HCT116 (cell line): Measurements from ENCODE around the gene GPNMB. TPM values are rescaled to one million over a fixed set of nuclear protein-coding genes. Genes with fewer than 3 reads are reported as not detected.

Experiments
- ATAC-seq: fragments of 200-7000 bp; cut with Tn5 transposase; 2 replicates; pipeline ENCODE4 v1.9.1; 2020; ENCODE audit warnings: mild to moderate bottlenecking, moderate library complexity
- BruUV-seq: library from RNA; stranded (reverse); fragments of 400-500 nt; replicated peaks from 2 replicates; lab custom pipeline; 2021; lab: Mats Ljungman, UMichigan
- CTCF ChIA-PET: fragments of 300-600 bp; sonication (Branson Sonifier 250); formaldehyde crosslinking; loops from one replicate; lab custom pipeline; 2021; ENCODE audit warnings: antibody characterized with exemption; lab: Charles Lee
- POLR2A ChIA-PET: fragments of 300-600, 350-600 bp; sonication (Branson Sonifier 250); formaldehyde crosslinking; loops from one replicate; lab custom pipeline; 2021; ENCODE audit warnings: antibody characterized with exemption; lab: Charles Lee
- RAD21 ChIA-PET, 2 experiments: fragments of 300-600 bp; sonication (Branson Sonifier 250); formaldehyde crosslinking; loops; one replicate each; lab custom pipeline; 2023; ENCODE audit warnings: low total read pairs in 2 of 2; ENCODE audit not compliant: uncharacterized antibody in 2 of 2, unreplicated experiment in 2 of 2, low non-redundant PET in 1 of 2; lab: Charles Lee
- DNase-seq: peaks from one replicate; pipeline ENCODE4 v3.0.0-alpha.2; 2010; ENCODE audit warnings: low read depth, low spot score
- H2AFZ ChIP-seq: fragments of 200-600 bp; shearing (Covaris generic), sonication (generic); 2 replicates; pipeline ENCODE4 v1.6.1; 2017; ENCODE audit warnings: low read depth, mixed run types, mixed read lengths, antibody characterized with exemption, low read length; ENCODE audit not compliant: poor library complexity, severe bottlenecking
- H3K27ac ChIP-seq: 2 replicates; pipeline ENCODE4 v1.5.1; 2012; ENCODE audit warnings: low read depth, low read length
- H3K27me3 ChIP-seq: fragments of 200-600 bp; sonication (generic); 2 replicates; pipeline ENCODE4 v1.6.1; 2016; ENCODE audit warnings: mixed run types, low read length, mixed read lengths; ENCODE audit not compliant: insufficient read depth
- H3K36me3 ChIP-seq, 2 experiments: fragments of 200-500 bp in 1 of 2; fragments of 200-600 bp in 1 of 2; sonication (Bioruptor generic) in 1 of 2; sonication (generic) in 1 of 2; 2 replicates each; pipeline versions ENCODE4 v1.5.1 to v1.6.1; 2014 to 2016; ENCODE audit warnings: low read length in 2 of 2, inconsistent platforms in 1 of 2, mixed read lengths in 1 of 2, mixed run types in 1 of 2; ENCODE audit not compliant: insufficient read depth in 2 of 2, control insufficient read depth in 1 of 2
- H3K4me1 ChIP-seq, 2 experiments: fragments of 200-600 bp in 1 of 2; sonication (generic) in 1 of 2; 2 replicates each; pipeline versions ENCODE4 v1.5.1 to v1.6.1; 2012 to 2017; ENCODE audit warnings: low read length in 2 of 2, inconsistent platforms in 1 of 2, mild to moderate bottlenecking in 1 of 2, mixed read lengths in 1 of 2, mixed run types in 1 of 2, moderate library complexity in 1 of 2; ENCODE audit not compliant: insufficient read depth in 2 of 2, control insufficient read depth in 1 of 2
- H3K4me2 ChIP-seq: fragments of 200-600 bp; sonication (generic); 2 replicates; pipeline ENCODE4 v1.6.1; 2017; ENCODE audit warnings: mixed run types, low read length, mixed read lengths
- H3K4me3 ChIP-seq, 2 experiments: fragments of 200-600 bp in 1 of 2; sonication (generic) in 1 of 2; replicated peaks in 1 of 2; 2 replicates each; pipeline ENCODE4 v1.5.1; 2011 to 2016; ENCODE audit warnings: low read length in 2 of 2, control low read depth in 1 of 2, low read depth in 1 of 2, mild to moderate bottlenecking in 1 of 2, mixed read lengths in 1 of 2, mixed run types in 1 of 2
- H3K79me2 ChIP-seq: fragments of 200-600 bp; sonication (generic); 2 replicates; pipeline ENCODE4 v1.6.1; 2017; ENCODE audit warnings: mild to moderate bottlenecking, mixed run types, low read length, moderate library complexity, mixed read lengths; ENCODE audit not compliant: insufficient read depth
- H3K9ac ChIP-seq: fragments of 200-600 bp; sonication (generic); 2 replicates; pipeline ENCODE4 v1.6.1; 2016; ENCODE audit warnings: low read length, mixed read lengths
- H3K9me2 ChIP-seq: fragments of 200-600 bp; sonication (generic), shearing (Covaris generic); 2 replicates; pipeline ENCODE4 v1.6.1; 2017; ENCODE audit warnings: mixed run types, mild to moderate bottlenecking, moderate library complexity; ENCODE audit not compliant: insufficient read depth
- H3K9me3 ChIP-seq, 2 experiments: fragments of 200-500 bp in 1 of 2; fragments of 200-600 bp in 1 of 2; sonication (Bioruptor generic) in 1 of 2; sonication (generic) in 1 of 2; 2 replicates each; pipeline ENCODE4 v1.6.1; 2014 to 2017; ENCODE audit warnings: low read length in 2 of 2, mixed read lengths in 2 of 2, inconsistent platforms in 1 of 2, low read depth in 1 of 2, mild to moderate bottlenecking in 1 of 2, mixed run types in 1 of 2, moderate library complexity in 1 of 2; ENCODE audit not compliant: control insufficient read depth in 1 of 2, insufficient read depth in 1 of 2
- H4K20me1 ChIP-seq: fragments of 200-600 bp; sonication (generic), shearing (Covaris generic); 2 replicates; pipeline ENCODE4 v1.6.1; 2017; ENCODE audit warnings: mixed run types, mild to moderate bottlenecking, moderate library complexity; ENCODE audit not compliant: insufficient read depth
- ELF1 ChIP-seq: IDR thresholded peaks from 2 replicates; pipeline ENCODE4 v1.6.1; 2012; ENCODE audit warnings: low read depth, borderline replicate concordance
- EZH2phosphoT487 ChIP-seq: fragments of 200-600 bp; IDR thresholded peaks from 2 replicates; pipeline ENCODE4 v1.6.1; 2018; ENCODE audit warnings: antibody characterized with exemption, borderline replicate concordance
- POLR2A ChIP-seq: IDR thresholded peaks from 2 replicates; pipeline ENCODE4 v1.7.0; 2011; ENCODE audit warnings: borderline replicate concordance; ENCODE audit not compliant: insufficient read depth, insufficient read length; ENCODE audit errors: extremely low read depth
- POLR2AphosphoS5 ChIP-seq: IDR thresholded peaks from 2 replicates; pipeline ENCODE4 v1.6.1; 2011; ENCODE audit warnings: mild to moderate bottlenecking, low read depth, low read length, moderate library complexity
- RAD21 ChIP-seq: IDR thresholded peaks from 2 replicates; pipeline ENCODE4 v1.6.1; 2012; ENCODE audit warnings: low read depth, mild to moderate bottlenecking
- SRF ChIP-seq: IDR thresholded peaks from 2 replicates; pipeline ENCODE4 v1.6.1; 2012; ENCODE audit warnings: low read depth
- intact Hi-C: fragments of 100-400 bp; cut with micrococcal nuclease; formaldehyde crosslinking; loops from 2 replicates; pipeline ENCODE4 v1.10.0; 2022
- total RNA-seq: library from RNA; stranded (reverse); gene quantifications from one replicate; pipeline ENCODE4 v1.2.1, GENCODE V29; 2021; ENCODE audit not compliant: unreplicated experiment
- TF ChIP-seq, protein P1 (sequence below), 3 experiments: fragments of 200-600 bp in 1 of 3; sonication (generic) in 1 of 3; IDR thresholded peaks in 2 of 3; conservative IDR thresholded peaks in 1 of 3; 2 replicates each; pipeline ENCODE4 v1.5.1; 2012 to 2017; ENCODE audit warnings: low read depth in 2 of 3, low read length in 2 of 3, antibody characterized with exemption in 1 of 3, borderline replicate concordance in 1 of 3, control low read depth in 1 of 3, mild to moderate bottlenecking in 1 of 3, mixed read lengths in 1 of 3, mixed run types in 1 of 3, moderate library complexity in 1 of 3; ENCODE audit not compliant: insufficient read depth in 1 of 3
- TF ChIP-seq, protein P2 (sequence below): IDR thresholded peaks from 2 replicates; pipeline ENCODE4 v1.6.1; 2012
- TF ChIP-seq, protein P3 (sequence below): IDR thresholded peaks from 2 replicates; pipeline ENCODE4 v1.6.1; 2012
- TF ChIP-seq, protein P4 (sequence below): IDR thresholded peaks from 2 replicates; pipeline ENCODE4 v1.6.1; 2012; ENCODE audit warnings: low read depth

GPNMB gene
- total RNA-seq, 1 experiment from 2014 or later = 2.8 TPM

DNA sequence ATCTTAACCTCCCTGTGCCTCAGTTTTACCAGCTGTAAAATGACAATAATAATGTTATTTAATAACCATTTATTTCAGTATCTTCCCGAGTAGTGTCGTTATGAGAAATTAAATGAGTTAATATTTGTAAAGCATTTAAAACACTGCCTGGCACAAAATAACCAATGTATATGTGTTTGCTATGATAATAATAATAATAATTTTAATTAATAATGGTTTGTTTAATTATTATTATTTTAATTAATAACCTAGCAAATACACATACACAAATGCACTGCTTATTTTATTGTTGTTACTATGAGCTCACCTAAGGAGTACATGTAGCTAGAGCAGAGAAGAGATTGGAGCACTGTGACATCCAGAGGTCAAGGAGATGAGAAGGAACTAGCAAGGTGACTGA lies 18.2 kb upstream of the GPNMB start:
- Histone ChIP-seq H3K4me3 (no peak overlapping the region), H3K9ac (no peak overlapping the region), H3K4me1 (no peaks in the 10 kb centered on the region), H3K36me3 (no peaks in the 10 kb centered on the region), H3K27me3 (no peaks in the 10 kb centered on the region), H2AFZ (no peak overlapping the region), H3K27ac (no peak overlapping the region), H3K4me2 (no peak overlapping the region), H4K20me1 (no peaks in the 10 kb centered on the region), H3K9me3 (no peaks in the 10 kb centered on the region), H3K79me2 (no peaks in the 10 kb centered on the region), H3K9me2 (no peaks in the 10 kb centered on the region)
- TF ChIP-seq, protein P1, sequence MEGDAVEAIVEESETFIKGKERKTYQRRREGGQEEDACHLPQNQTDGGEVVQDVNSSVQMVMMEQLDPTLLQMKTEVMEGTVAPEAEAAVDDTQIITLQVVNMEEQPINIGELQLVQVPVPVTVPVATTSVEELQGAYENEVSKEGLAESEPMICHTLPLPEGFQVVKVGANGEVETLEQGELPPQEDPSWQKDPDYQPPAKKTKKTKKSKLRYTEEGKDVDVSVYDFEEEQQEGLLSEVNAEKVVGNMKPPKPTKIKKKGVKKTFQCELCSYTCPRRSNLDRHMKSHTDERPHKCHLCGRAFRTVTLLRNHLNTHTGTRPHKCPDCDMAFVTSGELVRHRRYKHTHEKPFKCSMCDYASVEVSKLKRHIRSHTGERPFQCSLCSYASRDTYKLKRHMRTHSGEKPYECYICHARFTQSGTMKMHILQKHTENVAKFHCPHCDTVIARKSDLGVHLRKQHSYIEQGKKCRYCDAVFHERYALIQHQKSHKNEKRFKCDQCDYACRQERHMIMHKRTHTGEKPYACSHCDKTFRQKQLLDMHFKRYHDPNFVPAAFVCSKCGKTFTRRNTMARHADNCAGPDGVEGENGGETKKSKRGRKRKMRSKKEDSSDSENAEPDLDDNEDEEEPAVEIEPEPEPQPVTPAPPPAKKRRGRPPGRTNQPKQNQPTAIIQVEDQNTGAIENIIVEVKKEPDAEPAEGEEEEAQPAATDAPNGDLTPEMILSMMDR (IDR thresholded peaks at IDR 0.05 in 2 of 3, conservative IDR thresholded peaks at IDR 0.05 in 1 of 3; ENCODE audit: borderline replicate concordance in 1 of 3, insufficient read depth in 1 of 3, low read depth in 2 of 3, low read length in 2 of 3) = no peak
- no peak for TF ChIP-seq SRF
- no peak for TF ChIP-seq POLR2A
- TF ChIP-seq ELF1 = no peak
- no peak for TF ChIP-seq RAD21
- TF ChIP-seq, protein P2, sequence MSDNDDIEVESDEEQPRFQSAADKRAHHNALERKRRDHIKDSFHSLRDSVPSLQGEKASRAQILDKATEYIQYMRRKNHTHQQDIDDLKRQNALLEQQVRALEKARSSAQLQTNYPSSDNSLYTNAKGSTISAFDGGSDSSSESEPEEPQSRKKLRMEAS = no peak
- no peak for TF ChIP-seq EZH2phosphoT487
- no peak for TF ChIP-seq POLR2AphosphoS5
- TF ChIP-seq, protein P3, sequence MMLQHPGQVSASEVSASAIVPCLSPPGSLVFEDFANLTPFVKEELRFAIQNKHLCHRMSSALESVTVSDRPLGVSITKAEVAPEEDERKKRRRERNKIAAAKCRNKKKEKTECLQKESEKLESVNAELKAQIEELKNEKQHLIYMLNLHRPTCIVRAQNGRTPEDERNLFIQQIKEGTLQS = no peak
- TF ChIP-seq, protein P4, sequence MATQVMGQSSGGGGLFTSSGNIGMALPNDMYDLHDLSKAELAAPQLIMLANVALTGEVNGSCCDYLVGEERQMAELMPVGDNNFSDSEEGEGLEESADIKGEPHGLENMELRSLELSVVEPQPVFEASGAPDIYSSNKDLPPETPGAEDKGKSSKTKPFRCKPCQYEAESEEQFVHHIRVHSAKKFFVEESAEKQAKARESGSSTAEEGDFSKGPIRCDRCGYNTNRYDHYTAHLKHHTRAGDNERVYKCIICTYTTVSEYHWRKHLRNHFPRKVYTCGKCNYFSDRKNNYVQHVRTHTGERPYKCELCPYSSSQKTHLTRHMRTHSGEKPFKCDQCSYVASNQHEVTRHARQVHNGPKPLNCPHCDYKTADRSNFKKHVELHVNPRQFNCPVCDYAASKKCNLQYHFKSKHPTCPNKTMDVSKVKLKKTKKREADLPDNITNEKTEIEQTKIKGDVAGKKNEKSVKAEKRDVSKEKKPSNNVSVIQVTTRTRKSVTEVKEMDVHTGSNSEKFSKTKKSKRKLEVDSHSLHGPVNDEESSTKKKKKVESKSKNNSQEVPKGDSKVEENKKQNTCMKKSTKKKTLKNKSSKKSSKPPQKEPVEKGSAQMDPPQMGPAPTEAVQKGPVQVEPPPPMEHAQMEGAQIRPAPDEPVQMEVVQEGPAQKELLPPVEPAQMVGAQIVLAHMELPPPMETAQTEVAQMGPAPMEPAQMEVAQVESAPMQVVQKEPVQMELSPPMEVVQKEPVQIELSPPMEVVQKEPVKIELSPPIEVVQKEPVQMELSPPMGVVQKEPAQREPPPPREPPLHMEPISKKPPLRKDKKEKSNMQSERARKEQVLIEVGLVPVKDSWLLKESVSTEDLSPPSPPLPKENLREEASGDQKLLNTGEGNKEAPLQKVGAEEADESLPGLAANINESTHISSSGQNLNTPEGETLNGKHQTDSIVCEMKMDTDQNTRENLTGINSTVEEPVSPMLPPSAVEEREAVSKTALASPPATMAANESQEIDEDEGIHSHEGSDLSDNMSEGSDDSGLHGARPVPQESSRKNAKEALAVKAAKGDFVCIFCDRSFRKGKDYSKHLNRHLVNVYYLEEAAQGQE = no peak
- ChIA-PET CTCF (no interaction called here), POLR2A (no interaction called here), RAD21 (no interaction called here)
- BruUV-seq = no TSS peak
- intact Hi-C loops = no loop called here
- no peak for ATAC-seq
- no peak for DNase-seq
